H1 (cell line): Measurements from ENCODE around the gene MANBA. TPM values are rescaled to one million over a fixed set of nuclear protein-coding genes. Genes with fewer than 3 reads are reported as not detected.

Experiments
- CTCF ChIA-PET: fragments of 300-600 bp; sonication (Branson Sonifier 250); formaldehyde crosslinking; loops from one replicate; lab custom pipeline; 2021; ENCODE audit not compliant: partially characterized antibody; lab: Charles Lee
- POLR2A ChIA-PET: fragments of 300-600 bp; sonication (Branson Sonifier 250); formaldehyde crosslinking; loops from one replicate; lab custom pipeline; 2021; ENCODE audit warnings: inconsistent platforms; ENCODE audit not compliant: partially characterized antibody; lab: Charles Lee
- DNase-seq, 2 experiments: peaks; one replicate each; pipeline versions ENCODE4 v3.0.0 to v3.0.0-alpha.2; 2010 to 2022; ENCODE audit warnings: low spot score in 2 of 2, low read depth in 1 of 2, mixed read lengths in 1 of 2
- FAIRE-seq: peaks from 2 replicates; lab custom pipeline; 2011; peaks lifted over from hg19 to GRCh38; lab: Jason Lieb, UNC
- H2AFZ ChIP-seq: 2 replicates; pipeline ENCODE4 v1.8.1; 2012; ENCODE audit warnings: low read length, inconsistent platforms
- H2AK5ac ChIP-seq: 2 replicates; pipeline ENCODE4 v1.6.1; 2013; ENCODE audit warnings: low read depth, low read length
- H2BK120ac ChIP-seq: replicated peaks from 2 replicates; pipeline ENCODE3; 2013; ENCODE audit warnings: low read depth, low read length, inconsistent platforms
- H2BK12ac ChIP-seq: 2 replicates; pipeline ENCODE4 v1.6.1; 2013; ENCODE audit warnings: low read depth, low read length
- H2BK15ac ChIP-seq: 2 replicates; pipeline ENCODE4 v1.6.1; 2013; ENCODE audit warnings: low read length
- H2BK20ac ChIP-seq: 2 replicates; pipeline ENCODE4 v1.6.1; 2013; ENCODE audit warnings: low read length
- H2BK5ac ChIP-seq: 2 replicates; pipeline ENCODE4 v1.6.1; 2013; ENCODE audit warnings: low read depth, low read length
- H3K14ac ChIP-seq: 2 replicates; pipeline ENCODE4 v1.6.1; 2013; ENCODE audit warnings: inconsistent platforms; ENCODE audit not compliant: insufficient read length
- H3K18ac ChIP-seq: 2 replicates; pipeline ENCODE4 v1.6.1; 2013; ENCODE audit warnings: low read length; ENCODE audit errors: extremely low read depth
- H3K23ac ChIP-seq: 2 replicates; pipeline ENCODE4 v1.6.1; 2013; ENCODE audit warnings: inconsistent platforms; ENCODE audit not compliant: insufficient read length
- H3K23me2 ChIP-seq: 2 replicates; pipeline ENCODE4 v1.6.1; 2013; ENCODE audit warnings: low read depth, low read length
- H3K27ac ChIP-seq: 2 replicates; pipeline ENCODE4 v1.6.1; 2011; ENCODE audit warnings: low read depth, low read length, inconsistent platforms
- H3K27me3 ChIP-seq, 4 experiments: replicated peaks in 1 of 4; 1 replicate in 1 of 4; 2 replicates in 3 of 4; pipeline versions ENCODE4 v1.6.1 to v1.8.1; 2011 to 2013; ENCODE audit warnings: low read length in 3 of 4, mild to moderate bottlenecking in 3 of 4, inconsistent platforms in 2 of 4, mixed read lengths in 2 of 4, moderate library complexity in 1 of 4; ENCODE audit not compliant: control insufficient read depth in 3 of 4, insufficient read depth in 3 of 4; ENCODE audit errors: extremely low read depth in 1 of 4
- H3K36me3 ChIP-seq, 4 experiments: 2 replicates each; pipeline versions ENCODE4 v1.6.1 to v1.8.1; 2011 to 2013; ENCODE audit warnings: mild to moderate bottlenecking in 4 of 4, low read length in 3 of 4, moderate library complexity in 2 of 4, control low read depth in 1 of 4, inconsistent platforms in 1 of 4; ENCODE audit not compliant: insufficient read depth in 4 of 4, control insufficient read depth in 2 of 4
- H3K4ac ChIP-seq: replicated peaks from 2 replicates; pipeline ENCODE3; 2013; ENCODE audit warnings: low read length, low read depth, mixed read lengths, inconsistent platforms; ENCODE audit not compliant: insufficient read length
- H3K4me1 ChIP-seq, 4 experiments: replicated peaks in 1 of 4; 1 replicate in 1 of 4; 2 replicates in 3 of 4; pipeline versions ENCODE4 v1.6.1 to v1.8.1; 2011 to 2013; ENCODE audit warnings: low read length in 3 of 4, inconsistent platforms in 2 of 4, mixed read lengths in 1 of 4; ENCODE audit not compliant: insufficient read depth in 4 of 4, control insufficient read depth in 3 of 4
- H3K4me2 ChIP-seq, 2 experiments: 2 replicates each; pipeline versions ENCODE4 v1.6.1 to v1.8.1; 2011 to 2013; ENCODE audit warnings: low read depth in 2 of 2, low read length in 2 of 2, control low read depth in 1 of 2, inconsistent platforms in 1 of 2, mild to moderate bottlenecking in 1 of 2; ENCODE audit not compliant: insufficient read depth in 1 of 2
- H3K4me3 ChIP-seq, 4 experiments: fragments of 200-600, 300-600 bp in 1 of 4; sonication (generic), shearing (Covaris generic), sonication (Bioruptor Twin) in 1 of 4; 2 replicates each; pipeline versions ENCODE4 v1.5.1 to v1.8.1; 2011 to 2016; ENCODE audit warnings: low read length in 4 of 4, low read depth in 3 of 4, control low read depth in 2 of 4, inconsistent platforms in 2 of 4, mild to moderate bottlenecking in 2 of 4, mixed read lengths in 1 of 4, moderate library complexity in 1 of 4; ENCODE audit not compliant: insufficient read depth in 2 of 4; ENCODE audit errors: extremely low read depth in 1 of 4
- H3K56ac ChIP-seq: replicated peaks from 2 replicates; pipeline ENCODE3; 2013; ENCODE audit warnings: low read depth, mild to moderate bottlenecking, mixed read lengths, low read length, inconsistent platforms; ENCODE audit not compliant: insufficient read length
- H3K79me1 ChIP-seq: 2 replicates; pipeline ENCODE4 v1.6.1; 2013; ENCODE audit warnings: low read depth, low read length, control low read depth
- H3K79me2 ChIP-seq, 2 experiments: 2 replicates each; pipeline versions ENCODE4 v1.6.1 to v1.8.1; 2012 to 2013; ENCODE audit warnings: low read length in 2 of 2, mild to moderate bottlenecking in 2 of 2, inconsistent platforms in 1 of 2; ENCODE audit not compliant: insufficient read depth in 2 of 2, control insufficient read depth in 1 of 2
- H3K9ac ChIP-seq, 4 experiments: replicated peaks in 1 of 4; 1 replicate in 1 of 4; 2 replicates in 3 of 4; pipeline versions ENCODE4 v1.6.1 to v1.8.1; 2011 to 2013; ENCODE audit warnings: low read depth in 3 of 4, low read length in 3 of 4, control low read depth in 2 of 4, mild to moderate bottlenecking in 2 of 4, moderate library complexity in 2 of 4, inconsistent platforms in 1 of 4; ENCODE audit errors: extremely low read depth in 1 of 4
- H3K9me3 ChIP-seq, 2 experiments: 2 replicates each; pipeline versions ENCODE4 v1.6.1 to v1.8.1; 2012 to 2013; ENCODE audit warnings: mild to moderate bottlenecking in 2 of 2, moderate library complexity in 2 of 2, control low read depth in 1 of 2, inconsistent platforms in 1 of 2, low read depth in 1 of 2, low read length in 1 of 2, mixed read lengths in 1 of 2; ENCODE audit not compliant: insufficient read depth in 2 of 2
- H4K20me1 ChIP-seq, 2 experiments: replicated peaks in 1 of 2; 2 replicates each; pipeline versions ENCODE3 to v1.8.1; 2011 to 2013; ENCODE audit warnings: inconsistent platforms in 2 of 2, low read length in 2 of 2, mild to moderate bottlenecking in 1 of 2; ENCODE audit not compliant: insufficient read depth in 2 of 2, control insufficient read depth in 1 of 2
- H4K5ac ChIP-seq: 2 replicates; pipeline ENCODE4 v1.6.1; 2013; ENCODE audit warnings: low read length, low read depth, mixed read lengths, inconsistent platforms; ENCODE audit not compliant: insufficient read length
- H4K8ac ChIP-seq: 2 replicates; pipeline ENCODE4 v1.8.0; 2013; ENCODE audit warnings: mild to moderate bottlenecking, moderate library complexity, low read length, inconsistent platforms; ENCODE audit not compliant: insufficient read depth; ENCODE audit errors: extremely low read depth
- H4K91ac ChIP-seq: replicated peaks from 2 replicates; pipeline ENCODE3; 2013; ENCODE audit warnings: low read length, mixed read lengths, inconsistent platforms; ENCODE audit not compliant: insufficient read length
- ASH2L ChIP-seq: fragments of 200-600, 300-600 bp; sonication (generic); IDR thresholded peaks from one replicate; pipeline ENCODE4 v1.7.1; 2017; ENCODE audit warnings: low read length
- BACH1 ChIP-seq: IDR thresholded peaks from 2 replicates; pipeline ENCODE4 v1.6.1; 2012; ENCODE audit warnings: low read length, improper control_type of control experiment
- BCL11A ChIP-seq, 2 experiments: IDR thresholded peaks; one replicate each; pipeline ENCODE4 v1.6.1; 2011; ENCODE audit warnings: low read depth in 2 of 2, low read length in 2 of 2, mild to moderate bottlenecking in 2 of 2
- CBX5 ChIP-seq: fragments of 300-800, 300-1000 bp; sonication (generic); IDR thresholded peaks from 2 replicates; pipeline ENCODE4 v1.7.1; 2016; ENCODE audit warnings: antibody characterized with exemption, low read length, low read depth
- HDAC2 ChIP-seq, 2 experiments: fragments of 300-600 bp in 1 of 2; sonication (generic) in 1 of 2; IDR thresholded peaks; 2 replicates each; pipeline ENCODE4 v1.6.1; 2011 to 2012; ENCODE audit warnings: low read depth in 2 of 2, low read length in 2 of 2, mild to moderate bottlenecking in 2 of 2, moderate library complexity in 2 of 2, borderline replicate concordance in 1 of 2, inconsistent platforms in 1 of 2
- KDM1A ChIP-seq: fragments of 200-600, 300-600 bp; sonication (generic); IDR thresholded peaks from 2 replicates; pipeline ENCODE4 v1.7.1; 2016; ENCODE audit warnings: mild to moderate bottlenecking, low read length, borderline replicate concordance
- KDM4A ChIP-seq: IDR thresholded peaks from one replicate; pipeline ENCODE4 v1.7.1; 2012; ENCODE audit warnings: low read depth, mild to moderate bottlenecking, moderate library complexity, low read length, inconsistent platforms; ENCODE audit not compliant: severe bottlenecking
- KDM5A ChIP-seq: fragments of 200-600 bp; IDR thresholded peaks from 2 replicates; pipeline ENCODE4 v1.7.1; 2012; ENCODE audit warnings: mild to moderate bottlenecking, low read length, inconsistent platforms, mixed read lengths
- POU5F1 ChIP-seq: IDR thresholded peaks from 2 replicates; pipeline ENCODE4 v1.6.1; 2011; ENCODE audit warnings: low read depth, mild to moderate bottlenecking, low read length, moderate library complexity
- RBBP5 ChIP-seq: IDR thresholded peaks from 2 replicates; pipeline ENCODE4 v1.7.1; 2012; ENCODE audit warnings: low read depth, mild to moderate bottlenecking, inconsistent platforms, low read length, moderate library complexity, borderline replicate concordance
- SRF ChIP-seq: IDR thresholded peaks from 2 replicates; pipeline ENCODE4 v1.6.1; 2011; ENCODE audit warnings: mild to moderate bottlenecking, low read depth, low read length, moderate library complexity
- WGBS, 2 experiments: shearing (Covaris generic) in 1 of 2; methylation state at CpG; one replicate each; pipeline versions ENCODE4 v1.1.6 to v1.1.7; 2013 to 2015; ENCODE audit warnings: low lambda C conversion rate in 2 of 2, mixed read lengths in 2 of 2, inconsistent platforms in 1 of 2, low coverage in 1 of 2, missing lambda C conversion rate in 1 of 2; ENCODE audit not compliant: insufficient replicate concordance in 2 of 2, insufficient coverage in 1 of 2, insufficient read length in 1 of 2; ENCODE audit errors: extremely low coverage in 1 of 2, missing lambda C conversion rate in 1 of 2; 5-methylcytosine and 5-hydroxymethylcytosine counted together
- polyA plus RNA-seq, 7 experiments: library from polyadenylated mRNA; depleted of rRNA in 3 of 7; stranded (reverse) in 5 of 7; unstranded in 2 of 7; fragments of >200 nt in 5 of 7; fragments of 200-250 nt in 2 of 7; gene quantifications; 1 replicate in 5 of 7; 2 replicates in 1 of 7; 4 replicates in 1 of 7; pipeline versions ENCODE4 v1.2.1 to v1.2.3, GENCODE V29; 2011 to 2013; ENCODE audit warnings: missing spikeins in 2 of 7, mixed read lengths in 2 of 7
- total RNA-seq: library from RNA; stranded (reverse); fragmentation: NEBNext Ultra II Directional; extraction: Animal tissue kit (Norgen Biotek cat#: 25700); gene quantifications from 2 replicates; pipeline ENCODE4 v1.2.1, GENCODE V29; 2021
- TF ChIP-seq, protein P1 (sequence below), 3 experiments: IDR thresholded peaks; 1 replicate in 2 of 3; 2 replicates in 1 of 3; pipeline versions ENCODE4 v1.5.1 to v1.6.1; 2011; ENCODE audit warnings: low read length in 3 of 3, mild to moderate bottlenecking in 3 of 3, inconsistent platforms in 2 of 3, low read depth in 1 of 3, moderate library complexity in 1 of 3; ENCODE audit not compliant: insufficient read depth in 1 of 3; ENCODE audit errors: control extremely low read depth in 1 of 3

MANBA gene
- total and polyA plus RNA-seq, 2 of the 8 experiments (the other 6 are each of a cell fraction or from before 2014, with no cell fraction given), result 22.9 to 27.8 TPM

DNA sequence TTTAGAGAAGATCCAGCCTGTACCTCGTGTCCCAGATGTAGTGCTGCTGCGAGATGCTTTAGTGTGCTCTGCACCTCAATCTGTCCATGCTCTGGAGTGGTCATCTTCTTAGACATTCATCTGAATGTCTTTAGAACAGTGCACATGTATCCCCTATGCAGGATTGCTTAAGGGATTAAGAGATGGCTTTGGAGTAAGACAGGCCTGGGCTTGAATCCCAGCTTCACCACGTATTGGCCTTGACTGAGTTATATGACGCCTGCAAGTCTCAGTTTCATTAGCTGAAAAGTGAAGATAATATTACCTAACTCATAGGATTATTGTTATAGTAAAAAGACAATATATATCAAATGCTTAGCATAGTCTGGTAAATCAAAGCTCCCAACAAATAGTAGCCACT, 161.3 kb downstream of the MANBA start:
- Histone ChIP-seq H3K36me3 (no peaks in the 10 kb centered on the region), H3K79me1 (no peaks in the 10 kb centered on the region), H3K9ac (no peak overlapping the region), H3K14ac (no peak overlapping the region), H3K18ac (no peak overlapping the region), H2AK5ac (no peak overlapping the region), H4K8ac (no peak overlapping the region), H2BK20ac (no peak overlapping the region), H3K27me3 (no peaks in the 10 kb centered on the region), H3K4ac (no peak overlapping the region), H3K9me3 (no peaks in the 10 kb centered on the region), H2BK15ac (no peak overlapping the region), H2BK120ac (no peak overlapping the region), H4K5ac (no peak overlapping the region), H3K79me2 (no peaks in the 10 kb centered on the region), H3K23ac (no peak overlapping the region), H3K4me1 (no peaks in the 10 kb centered on the region), H2BK5ac (no peak overlapping the region), H3K56ac (no peak overlapping the region), H2BK12ac (no peak overlapping the region), H3K27ac (no peak overlapping the region), H4K91ac (no peak overlapping the region), H2AFZ (no peak overlapping the region), H3K23me2 (no peaks in the 10 kb centered on the region), H4K20me1 (peaks cover 0 to 2% of the 10 kb centered on the region in 2 experiments), H3K4me2 (no peak overlapping the region), H3K4me3 (no peak overlapping the region)
- FAIRE-seq, result no peak
- ChIA-PET POLR2A (no interaction called here), CTCF (interaction anchor here (0.5 to 2.1 kb wide), 8 partner anchors 10 to 405 kb away, joined by 3 to 12 read pairs (median 4); no protein-coding TSS in a partner anchor)
- 89% methylated on average over 4 of the region's 4 CpGs; no CpG with 5 or more reads in 1 of the 2 experiments for WGBS, 2 experiments
- DNase-seq, result no peak
- TF ChIP-seq ASH2L, result no peak
- no peak for TF ChIP-seq KDM1A
- no peak for TF ChIP-seq CBX5
- TF ChIP-seq BCL11A (IDR thresholded peaks at IDR 0.05; ENCODE audit: low read depth in 2 of 2, low read length in 2 of 2), result no peak
- no peak for TF ChIP-seq KDM5A
- TF ChIP-seq BACH1, result no peak
- no peak for TF ChIP-seq RBBP5
- no peak for TF ChIP-seq KDM4A
- no peak for TF ChIP-seq SRF
- TF ChIP-seq POU5F1, result no peak
- no peak for TF ChIP-seq HDAC2 (IDR thresholded peaks at IDR 0.05; ENCODE audit: borderline replicate concordance in 1 of 2, low read depth in 2 of 2, low read length in 2 of 2)
- TF ChIP-seq, protein P1, sequence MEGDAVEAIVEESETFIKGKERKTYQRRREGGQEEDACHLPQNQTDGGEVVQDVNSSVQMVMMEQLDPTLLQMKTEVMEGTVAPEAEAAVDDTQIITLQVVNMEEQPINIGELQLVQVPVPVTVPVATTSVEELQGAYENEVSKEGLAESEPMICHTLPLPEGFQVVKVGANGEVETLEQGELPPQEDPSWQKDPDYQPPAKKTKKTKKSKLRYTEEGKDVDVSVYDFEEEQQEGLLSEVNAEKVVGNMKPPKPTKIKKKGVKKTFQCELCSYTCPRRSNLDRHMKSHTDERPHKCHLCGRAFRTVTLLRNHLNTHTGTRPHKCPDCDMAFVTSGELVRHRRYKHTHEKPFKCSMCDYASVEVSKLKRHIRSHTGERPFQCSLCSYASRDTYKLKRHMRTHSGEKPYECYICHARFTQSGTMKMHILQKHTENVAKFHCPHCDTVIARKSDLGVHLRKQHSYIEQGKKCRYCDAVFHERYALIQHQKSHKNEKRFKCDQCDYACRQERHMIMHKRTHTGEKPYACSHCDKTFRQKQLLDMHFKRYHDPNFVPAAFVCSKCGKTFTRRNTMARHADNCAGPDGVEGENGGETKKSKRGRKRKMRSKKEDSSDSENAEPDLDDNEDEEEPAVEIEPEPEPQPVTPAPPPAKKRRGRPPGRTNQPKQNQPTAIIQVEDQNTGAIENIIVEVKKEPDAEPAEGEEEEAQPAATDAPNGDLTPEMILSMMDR (IDR thresholded peaks at IDR 0.05; ENCODE audit: control extremely low read depth in 1 of 3, insufficient read depth in 1 of 3, low read depth in 1 of 3, low read length in 3 of 3), result no peak
